Measurements from ENCODE around the gene PNRC1. TPM values are rescaled to one million over a fixed set of nuclear protein-coding genes. Genes with fewer than 3 reads are reported as not detected.

Gene PNRC1
- total and polyA plus RNA-seq, 2 experiments from 2014 or later, result 35.0 to 38.6 TPM

DNA sequence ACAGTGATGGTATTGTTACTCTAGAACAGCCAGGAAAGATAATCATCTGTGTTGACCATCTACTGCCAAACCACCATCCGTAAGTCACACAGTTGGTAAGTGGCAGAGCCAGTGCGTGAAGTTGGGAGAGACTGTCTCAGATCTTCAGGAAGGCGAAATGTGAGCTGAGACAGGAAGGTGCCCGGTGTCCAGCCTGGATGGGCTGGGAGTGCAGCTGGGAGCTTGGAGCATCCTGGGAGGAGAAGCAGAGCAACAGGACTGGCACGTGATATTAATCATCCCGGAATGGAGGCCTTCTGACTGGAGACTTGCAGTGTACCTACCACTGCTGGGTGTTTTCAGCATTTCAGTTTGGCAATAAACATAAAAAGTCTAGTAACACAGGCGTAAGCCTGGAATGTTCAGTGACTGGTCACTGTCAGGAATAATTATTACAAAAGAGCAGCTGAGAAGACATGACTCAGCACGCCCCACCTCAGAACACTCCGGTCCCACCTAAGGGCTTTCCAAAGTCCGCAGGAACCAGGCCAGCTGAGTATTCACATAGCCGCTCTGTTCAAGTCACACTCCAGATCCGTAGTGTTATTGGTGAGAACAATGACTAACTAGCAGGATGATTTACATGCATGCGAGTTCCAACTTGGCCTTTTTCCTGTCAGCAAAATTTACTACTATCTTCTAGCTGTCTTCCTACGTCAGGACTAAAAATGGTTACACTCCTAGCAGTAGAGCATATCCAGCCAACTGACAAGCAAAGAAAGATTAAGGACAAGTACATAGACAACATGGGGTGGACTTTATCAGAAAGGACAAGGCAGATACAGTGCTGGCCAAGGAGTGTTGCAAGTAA is 45.1 kb upstream of the PNRC1 start:
- Histone ChIP-seq H3K4me3 (no peak overlapping the region), H3K4me2 (peak overlapping the region; percentile 43; the same call in 1 of the 2 replicates), H2AFZ (peak overlapping the region; percentile 74), H3K36me3 (ENCODE audit: insufficient read depth) (peaks cover 11% of the 10 kb centered on the region; the same call in 1 of the 2 replicates), H3F3A (replicated peaks; ENCODE audit: low read depth) (no peaks in the 10 kb centered on the region), H3K27me3 (ENCODE audit: insufficient read depth) (no peaks in the 10 kb centered on the region), H3K9me2 (ENCODE audit: insufficient read depth) (peaks cover 2% of the 10 kb centered on the region; the same call in 1 of the 2 replicates), H4K20me1 (replicated peaks; ENCODE audit: insufficient read depth) (no peaks in the 10 kb centered on the region), H3K79me2 (replicated peaks; ENCODE audit: insufficient read depth) (no peaks in the 10 kb centered on the region), H3K4me1 (ENCODE audit: insufficient read depth) (peaks cover 15% of the 10 kb centered on the region), H3K27ac (ENCODE audit: low read depth) (peak overlapping the region; percentile 59; the same call in 1 of the 2 replicates)
- DNase-seq (ENCODE audit: low spot score) (no peak), ATAC-seq (peak; percentile 57)
- H3K27ac Mint-ChIP-seq, result peak overlapping the region; percentile 67
- peaks cover 28% of the 10 kb centered on the region for H3K9me3 Mint-ChIP-seq
- peaks cover 19% of the 10 kb centered on the region for H3K36me3 Mint-ChIP-seq (ENCODE audit: low read depth)
- no peak overlapping the region for H3K4me3 Mint-ChIP-seq
- peaks cover 19% of the 10 kb centered on the region for H3K4me1 Mint-ChIP-seq
- no peaks in the 10 kb centered on the region for H3K27me3 Mint-ChIP-seq (ENCODE audit: insufficient read depth, low read depth, poor library complexity)
- no peak for TF ChIP-seq JUNB (IDR thresholded peaks at IDR 0.05; ENCODE audit: unreplicated experiment)
- TF ChIP-seq, protein P1, sequence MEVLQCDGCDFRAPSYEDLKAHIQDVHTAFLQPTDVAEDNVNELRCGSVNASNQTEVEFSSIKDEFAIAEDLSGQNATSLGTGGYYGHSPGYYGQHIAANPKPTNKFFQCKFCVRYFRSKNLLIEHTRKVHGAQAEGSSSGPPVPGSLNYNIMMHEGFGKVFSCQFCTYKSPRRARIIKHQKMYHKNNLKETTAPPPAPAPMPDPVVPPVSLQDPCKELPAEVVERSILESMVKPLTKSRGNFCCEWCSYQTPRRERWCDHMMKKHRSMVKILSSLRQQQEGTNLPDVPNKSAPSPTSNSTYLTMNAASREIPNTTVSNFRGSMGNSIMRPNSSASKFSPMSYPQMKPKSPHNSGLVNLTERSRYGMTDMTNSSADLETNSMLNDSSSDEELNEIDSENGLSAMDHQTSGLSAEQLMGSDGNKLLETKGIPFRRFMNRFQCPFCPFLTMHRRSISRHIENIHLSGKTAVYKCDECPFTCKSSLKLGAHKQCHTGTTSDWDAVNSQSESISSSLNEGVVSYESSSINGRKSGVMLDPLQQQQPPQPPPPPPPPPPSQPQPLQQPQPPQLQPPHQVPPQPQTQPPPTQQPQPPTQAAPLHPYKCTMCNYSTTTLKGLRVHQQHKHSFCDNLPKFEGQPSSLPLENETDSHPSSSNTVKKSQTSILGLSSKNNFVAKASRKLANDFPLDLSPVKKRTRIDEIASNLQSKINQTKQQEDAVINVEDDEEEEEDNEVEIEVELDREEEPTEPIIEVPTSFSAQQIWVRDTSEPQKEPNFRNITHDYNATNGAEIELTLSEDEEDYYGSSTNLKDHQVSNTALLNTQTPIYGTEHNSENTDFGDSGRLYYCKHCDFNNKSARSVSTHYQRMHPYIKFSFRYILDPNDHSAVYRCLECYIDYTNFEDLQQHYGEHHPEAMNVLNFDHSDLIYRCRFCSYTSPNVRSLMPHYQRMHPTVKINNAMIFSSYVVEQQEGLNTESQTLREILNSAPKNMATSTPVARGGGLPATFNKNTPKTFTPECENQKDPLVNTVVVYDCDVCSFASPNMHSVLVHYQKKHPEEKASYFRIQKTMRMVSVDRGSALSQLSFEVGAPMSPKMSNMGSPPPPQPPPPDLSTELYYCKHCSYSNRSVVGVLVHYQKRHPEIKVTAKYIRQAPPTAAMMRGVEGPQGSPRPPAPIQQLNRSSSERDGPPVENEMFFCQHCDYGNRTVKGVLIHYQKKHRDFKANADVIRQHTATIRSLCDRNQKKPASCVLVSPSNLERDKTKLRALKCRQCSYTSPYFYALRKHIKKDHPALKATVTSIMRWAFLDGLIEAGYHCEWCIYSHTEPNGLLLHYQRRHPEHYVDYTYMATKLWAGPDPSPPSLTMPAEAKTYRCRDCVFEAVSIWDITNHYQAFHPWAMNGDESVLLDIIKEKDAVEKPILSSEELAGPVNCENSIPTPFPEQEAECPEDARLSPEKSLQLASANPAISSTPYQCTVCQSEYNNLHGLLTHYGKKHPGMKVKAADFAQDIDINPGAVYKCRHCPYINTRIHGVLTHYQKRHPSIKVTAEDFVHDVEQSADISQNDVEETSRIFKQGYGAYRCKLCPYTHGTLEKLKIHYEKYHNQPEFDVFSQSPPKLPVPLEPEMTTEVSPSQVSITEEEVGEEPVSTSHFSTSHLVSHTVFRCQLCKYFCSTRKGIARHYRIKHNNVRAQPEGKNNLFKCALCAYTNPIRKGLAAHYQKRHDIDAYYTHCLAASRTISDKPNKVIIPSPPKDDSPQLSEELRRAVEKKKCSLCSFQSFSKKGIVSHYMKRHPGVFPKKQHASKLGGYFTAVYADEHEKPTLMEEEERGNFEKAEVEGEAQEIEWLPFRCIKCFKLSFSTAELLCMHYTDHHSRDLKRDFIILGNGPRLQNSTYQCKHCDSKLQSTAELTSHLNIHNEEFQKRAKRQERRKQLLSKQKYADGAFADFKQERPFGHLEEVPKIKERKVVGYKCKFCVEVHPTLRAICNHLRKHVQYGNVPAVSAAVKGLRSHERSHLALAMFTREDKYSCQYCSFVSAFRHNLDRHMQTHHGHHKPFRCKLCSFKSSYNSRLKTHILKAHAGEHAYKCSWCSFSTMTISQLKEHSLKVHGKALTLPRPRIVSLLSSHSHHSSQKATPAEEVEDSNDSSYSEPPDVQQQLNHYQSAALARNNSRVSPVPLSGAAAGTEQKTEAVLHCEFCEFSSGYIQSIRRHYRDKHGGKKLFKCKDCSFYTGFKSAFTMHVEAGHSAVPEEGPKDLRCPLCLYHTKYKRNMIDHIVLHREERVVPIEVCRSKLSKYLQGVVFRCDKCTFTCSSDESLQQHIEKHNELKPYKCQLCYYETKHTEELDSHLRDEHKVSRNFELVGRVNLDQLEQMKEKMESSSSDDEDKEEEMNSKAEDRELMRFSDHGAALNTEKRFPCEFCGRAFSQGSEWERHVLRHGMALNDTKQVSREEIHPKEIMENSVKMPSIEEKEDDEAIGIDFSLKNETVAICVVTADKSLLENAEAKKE (CRISPR knock-in tag; IDR thresholded peaks at IDR 0.05), result no peak
- no peak for TF ChIP-seq CREB1 (CRISPR knock-in tag; IDR thresholded peaks at IDR 0.05; ENCODE audit: low read depth)
- TF ChIP-seq ZNF114 (CRISPR knock-in tag; IDR thresholded peaks at IDR 0.05), result no peak
- TF ChIP-seq EZH2phosphoT487 (IDR thresholded peaks at IDR 0.05; ENCODE audit: unreplicated experiment), result no peak
- TF ChIP-seq, protein P2, sequence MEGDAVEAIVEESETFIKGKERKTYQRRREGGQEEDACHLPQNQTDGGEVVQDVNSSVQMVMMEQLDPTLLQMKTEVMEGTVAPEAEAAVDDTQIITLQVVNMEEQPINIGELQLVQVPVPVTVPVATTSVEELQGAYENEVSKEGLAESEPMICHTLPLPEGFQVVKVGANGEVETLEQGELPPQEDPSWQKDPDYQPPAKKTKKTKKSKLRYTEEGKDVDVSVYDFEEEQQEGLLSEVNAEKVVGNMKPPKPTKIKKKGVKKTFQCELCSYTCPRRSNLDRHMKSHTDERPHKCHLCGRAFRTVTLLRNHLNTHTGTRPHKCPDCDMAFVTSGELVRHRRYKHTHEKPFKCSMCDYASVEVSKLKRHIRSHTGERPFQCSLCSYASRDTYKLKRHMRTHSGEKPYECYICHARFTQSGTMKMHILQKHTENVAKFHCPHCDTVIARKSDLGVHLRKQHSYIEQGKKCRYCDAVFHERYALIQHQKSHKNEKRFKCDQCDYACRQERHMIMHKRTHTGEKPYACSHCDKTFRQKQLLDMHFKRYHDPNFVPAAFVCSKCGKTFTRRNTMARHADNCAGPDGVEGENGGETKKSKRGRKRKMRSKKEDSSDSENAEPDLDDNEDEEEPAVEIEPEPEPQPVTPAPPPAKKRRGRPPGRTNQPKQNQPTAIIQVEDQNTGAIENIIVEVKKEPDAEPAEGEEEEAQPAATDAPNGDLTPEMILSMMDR (conservative IDR thresholded peaks at IDR 0.05; ENCODE audit: low read depth in 2 of 2), result no peak
- TF ChIP-seq, protein P3, sequence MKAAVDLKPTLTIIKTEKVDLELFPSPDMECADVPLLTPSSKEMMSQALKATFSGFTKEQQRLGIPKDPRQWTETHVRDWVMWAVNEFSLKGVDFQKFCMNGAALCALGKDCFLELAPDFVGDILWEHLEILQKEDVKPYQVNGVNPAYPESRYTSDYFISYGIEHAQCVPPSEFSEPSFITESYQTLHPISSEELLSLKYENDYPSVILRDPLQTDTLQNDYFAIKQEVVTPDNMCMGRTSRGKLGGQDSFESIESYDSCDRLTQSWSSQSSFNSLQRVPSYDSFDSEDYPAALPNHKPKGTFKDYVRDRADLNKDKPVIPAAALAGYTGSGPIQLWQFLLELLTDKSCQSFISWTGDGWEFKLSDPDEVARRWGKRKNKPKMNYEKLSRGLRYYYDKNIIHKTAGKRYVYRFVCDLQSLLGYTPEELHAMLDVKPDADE (IDR thresholded peaks at IDR 0.05), result no peak
- TF ChIP-seq POLR2AphosphoS5 (IDR thresholded peaks at IDR 0.05; ENCODE audit: low read depth), result no peak
- TF ChIP-seq NANOG (IDR thresholded peaks at IDR 0.05; ENCODE audit: borderline replicate concordance), result no peak

All from GM23338 (cell line).